ENCODE measurements around the gene SPZ1. TPM values are rescaled to one million over a fixed set of nuclear protein-coding genes. Genes with fewer than 3 reads are reported as not detected.
A peak's percentile ranks its signal among the peaks of the same experiment; 100 is the strongest.
"Not testable (repeated sequence)": the region's sequence is repeated elsewhere in the genome, so short reads cannot be mapped to it uniquely, and the experiment has no call there.

Gene SPZ1, protein sequence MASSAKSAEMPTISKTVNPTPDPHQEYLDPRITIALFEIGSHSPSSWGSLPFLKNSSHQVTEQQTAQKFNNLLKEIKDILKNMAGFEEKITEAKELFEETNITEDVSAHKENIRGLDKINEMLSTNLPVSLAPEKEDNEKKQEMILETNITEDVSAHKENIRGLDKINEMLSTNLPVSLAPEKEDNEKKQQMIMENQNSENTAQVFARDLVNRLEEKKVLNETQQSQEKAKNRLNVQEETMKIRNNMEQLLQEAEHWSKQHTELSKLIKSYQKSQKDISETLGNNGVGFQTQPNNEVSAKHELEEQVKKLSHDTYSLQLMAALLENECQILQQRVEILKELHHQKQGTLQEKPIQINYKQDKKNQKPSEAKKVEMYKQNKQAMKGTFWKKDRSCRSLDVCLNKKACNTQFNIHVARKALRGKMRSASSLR
- not detected for total RNA-seq
- long read RNA-seq: 0 reads

DNA sequence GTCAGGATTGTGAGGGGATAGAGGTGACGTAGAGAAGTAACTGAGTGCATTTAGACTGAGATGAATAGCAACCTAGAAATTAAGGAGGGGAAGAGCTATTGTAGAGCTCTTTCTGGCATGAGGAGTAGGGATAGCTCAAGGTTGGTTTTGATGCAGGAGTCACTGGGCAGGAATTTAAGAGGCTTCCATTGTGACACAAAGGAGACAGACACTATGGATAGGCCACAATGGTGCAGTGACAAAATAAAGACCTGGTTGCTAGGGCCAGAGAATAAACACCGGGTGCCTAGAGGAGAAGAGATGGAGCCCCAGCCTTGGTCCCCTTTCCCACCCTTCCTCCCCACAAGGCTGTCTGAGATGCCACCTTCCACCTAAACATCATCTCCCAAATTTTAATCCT is at the start of gene SPZ1:
Gene SPZ1 (plus strand): TSS at position 301 of the 400 bp plus-strand sequence. CDS start 214 bp downstream, outside the sequence.
- H3K4me3 ChIP-seq: no peak within 1 kb of the TSS
- H3K36me3 ChIP-seq: no peaks in the 10 kb centered on the region
- H3K4me1 ChIP-seq: no peaks in the 10 kb centered on the region
- intact Hi-C loops (cut with micrococcal nuclease): no loop called here
- DNase-seq: no peak
- H3K27ac ChIP-seq (replicated peaks): no peak within 1 kb of the TSS
- peaks cover 16% of the 10 kb centered on the region for H3K27me3 ChIP-seq (ENCODE audit: low read depth)
- no peaks in the 10 kb centered on the region for H3K9me3 ChIP-seq (replicated peaks)
- TF ChIP-seq CTCF (IDR thresholded peaks at IDR 0.05; ENCODE audit: borderline replicate concordance): no peak

GRCh38 chr5:80270543-80270942 is 49.3 kb upstream of the SPZ1 start:
- intact Hi-C loops (cut with micrococcal nuclease); H3K9me3 ChIP-seq (replicated peaks); H3K4me3 ChIP-seq; H3K27me3 ChIP-seq (ENCODE audit: low read depth); H3K4me1 ChIP-seq; H3K27ac ChIP-seq (replicated peaks); DNase-seq; H3K36me3 ChIP-seq: not testable (repeated sequence)

GRCh38 chr5:80275347-80275746 is 44.5 kb upstream of the SPZ1 start:
- no peak overlapping the region for H3K4me3 ChIP-seq
- DNase-seq: no peak
- H3K9me3 ChIP-seq (replicated peaks): no peaks in the 10 kb centered on the region
- TF ChIP-seq CTCF (IDR thresholded peaks at IDR 0.05; ENCODE audit: borderline replicate concordance): peak; percentile 61
- H3K4me1 ChIP-seq: no peaks in the 10 kb centered on the region
- intact Hi-C loops (cut with micrococcal nuclease): no loop called here
- no peaks in the 10 kb centered on the region for H3K27me3 ChIP-seq (ENCODE audit: low read depth)
- no peaks in the 10 kb centered on the region for H3K36me3 ChIP-seq
- H3K27ac ChIP-seq (replicated peaks): no peak overlapping the region

DNA sequence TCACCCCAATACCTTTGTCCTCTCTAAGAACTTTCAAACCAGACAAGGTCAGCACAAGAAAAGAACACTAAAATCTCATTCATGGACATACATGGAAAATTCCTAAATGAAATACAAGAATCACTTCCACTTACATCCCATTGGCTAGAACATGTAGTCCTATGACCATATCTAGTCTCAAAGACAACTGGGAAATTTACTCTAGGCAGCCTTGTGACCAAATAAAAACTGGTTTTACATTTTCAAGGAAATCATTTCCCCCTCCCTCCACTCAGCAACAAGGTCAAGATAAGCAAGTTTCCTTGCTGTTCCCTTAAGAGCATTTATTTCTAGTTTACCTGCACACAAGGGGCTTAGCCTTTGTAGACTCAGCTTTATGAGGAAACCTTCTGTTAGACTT is 43.6 kb upstream of the SPZ1 start:
- TF ChIP-seq CTCF (IDR thresholded peaks at IDR 0.05; ENCODE audit: borderline replicate concordance): no peak
- intact Hi-C loops (cut with micrococcal nuclease): no loop called here
- H3K4me3 ChIP-seq: no peak overlapping the region
- no peaks in the 10 kb centered on the region for H3K27me3 ChIP-seq (ENCODE audit: low read depth)
- no peak overlapping the region for H3K27ac ChIP-seq (replicated peaks)
- no peak for DNase-seq
- no peaks in the 10 kb centered on the region for H3K4me1 ChIP-seq
- no peaks in the 10 kb centered on the region for H3K9me3 ChIP-seq (replicated peaks)
- no peaks in the 10 kb centered on the region for H3K36me3 ChIP-seq

DNA sequence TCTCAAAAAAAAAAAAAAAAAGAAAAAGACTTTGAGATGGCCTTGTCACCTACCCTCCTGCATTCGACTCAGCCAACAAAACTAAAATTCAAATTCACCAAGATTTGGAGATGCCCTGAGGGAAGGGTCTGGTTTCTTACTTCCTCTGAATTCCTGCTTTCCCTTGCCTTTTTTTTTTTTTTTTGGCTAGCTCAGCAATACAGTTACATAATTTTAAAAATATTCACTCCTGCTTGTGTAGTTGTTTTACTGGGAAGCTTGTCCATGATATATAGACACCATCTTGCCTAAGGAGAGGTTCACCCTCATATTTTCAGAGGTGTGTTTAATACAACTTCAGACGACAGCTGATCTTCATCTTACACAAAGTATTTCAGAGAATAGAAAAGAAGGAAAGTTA is 42.6 kb upstream of the SPZ1 start:
- H3K27me3 ChIP-seq (ENCODE audit: low read depth): no peaks in the 10 kb centered on the region
- no peak overlapping the region for H3K4me3 ChIP-seq
- DNase-seq: no peak
- no peaks in the 10 kb centered on the region for H3K9me3 ChIP-seq (replicated peaks)
- intact Hi-C loops (cut with micrococcal nuclease): no loop called here
- H3K36me3 ChIP-seq: no peaks in the 10 kb centered on the region
- H3K4me1 ChIP-seq: no peaks in the 10 kb centered on the region
- no peak for TF ChIP-seq CTCF (IDR thresholded peaks at IDR 0.05; ENCODE audit: borderline replicate concordance)
- no peak overlapping the region for H3K27ac ChIP-seq (replicated peaks)

GRCh38 chr5:80282054-80282453 is 37.7 kb upstream of the SPZ1 start:
- Histone ChIP-seq H3K4me3 (no peak overlapping the region), H3K9me3 (replicated peaks) (peaks cover 6% of the 10 kb centered on the region), H3K4me1 (no peaks in the 10 kb centered on the region), H3K27ac (replicated peaks) (no peak overlapping the region), H3K36me3 (no peaks in the 10 kb centered on the region), H3K27me3 (ENCODE audit: low read depth) (no peaks in the 10 kb centered on the region)
- no peak for TF ChIP-seq CTCF (IDR thresholded peaks at IDR 0.05; ENCODE audit: borderline replicate concordance)
- DNase-seq: no peak
- intact Hi-C loops (cut with micrococcal nuclease): no loop called here
